H1 (cell line): ENCODE measurements around the gene OASL. TPM values are rescaled to one million over a fixed set of nuclear protein-coding genes. Genes with fewer than 3 reads are reported as not detected.

Experiments used
- CTCF ChIA-PET: fragments of 300-600 bp; sonication (Branson Sonifier 250); formaldehyde crosslinking; loops from one replicate; lab custom pipeline; 2021; ENCODE audit not compliant: partially characterized antibody; lab: Charles Lee
- POLR2A ChIA-PET: fragments of 300-600 bp; sonication (Branson Sonifier 250); formaldehyde crosslinking; loops from one replicate; lab custom pipeline; 2021; ENCODE audit warnings: inconsistent platforms; ENCODE audit not compliant: partially characterized antibody; lab: Charles Lee
- DNase-seq, 2 experiments: peaks; one replicate each; pipeline versions ENCODE4 v3.0.0 to v3.0.0-alpha.2; 2010 to 2022; ENCODE audit warnings: low spot score in 2 of 2, low read depth in 1 of 2, mixed read lengths in 1 of 2
- FAIRE-seq: peaks from 2 replicates; lab custom pipeline; 2011; peaks lifted over from hg19 to GRCh38; lab: Jason Lieb, UNC
- H2AFZ ChIP-seq: 2 replicates; pipeline ENCODE4 v1.8.1; 2012; ENCODE audit warnings: low read length, inconsistent platforms
- H2AK5ac ChIP-seq: 2 replicates; pipeline ENCODE4 v1.6.1; 2013; ENCODE audit warnings: low read depth, low read length
- H2BK120ac ChIP-seq: replicated peaks from 2 replicates; pipeline ENCODE3; 2013; ENCODE audit warnings: low read depth, low read length, inconsistent platforms
- H2BK12ac ChIP-seq: 2 replicates; pipeline ENCODE4 v1.6.1; 2013; ENCODE audit warnings: low read depth, low read length
- H2BK15ac ChIP-seq: 2 replicates; pipeline ENCODE4 v1.6.1; 2013; ENCODE audit warnings: low read length
- H2BK20ac ChIP-seq: 2 replicates; pipeline ENCODE4 v1.6.1; 2013; ENCODE audit warnings: low read length
- H2BK5ac ChIP-seq: 2 replicates; pipeline ENCODE4 v1.6.1; 2013; ENCODE audit warnings: low read depth, low read length
- H3K14ac ChIP-seq: 2 replicates; pipeline ENCODE4 v1.6.1; 2013; ENCODE audit warnings: inconsistent platforms; ENCODE audit not compliant: insufficient read length
- H3K18ac ChIP-seq: 2 replicates; pipeline ENCODE4 v1.6.1; 2013; ENCODE audit warnings: low read length; ENCODE audit errors: extremely low read depth
- H3K23ac ChIP-seq: 2 replicates; pipeline ENCODE4 v1.6.1; 2013; ENCODE audit warnings: inconsistent platforms; ENCODE audit not compliant: insufficient read length
- H3K23me2 ChIP-seq: 2 replicates; pipeline ENCODE4 v1.6.1; 2013; ENCODE audit warnings: low read depth, low read length
- H3K27ac ChIP-seq: 2 replicates; pipeline ENCODE4 v1.6.1; 2011; ENCODE audit warnings: low read depth, low read length, inconsistent platforms
- H3K27me3 ChIP-seq, 4 experiments: replicated peaks in 1 of 4; 1 replicate in 1 of 4; 2 replicates in 3 of 4; pipeline versions ENCODE4 v1.6.1 to v1.8.1; 2011 to 2013; ENCODE audit warnings: low read length in 3 of 4, mild to moderate bottlenecking in 3 of 4, inconsistent platforms in 2 of 4, mixed read lengths in 2 of 4, moderate library complexity in 1 of 4; ENCODE audit not compliant: control insufficient read depth in 3 of 4, insufficient read depth in 3 of 4; ENCODE audit errors: extremely low read depth in 1 of 4
- H3K36me3 ChIP-seq, 4 experiments: 2 replicates each; pipeline versions ENCODE4 v1.6.1 to v1.8.1; 2011 to 2013; ENCODE audit warnings: mild to moderate bottlenecking in 4 of 4, low read length in 3 of 4, moderate library complexity in 2 of 4, control low read depth in 1 of 4, inconsistent platforms in 1 of 4; ENCODE audit not compliant: insufficient read depth in 4 of 4, control insufficient read depth in 2 of 4
- H3K4ac ChIP-seq: replicated peaks from 2 replicates; pipeline ENCODE3; 2013; ENCODE audit warnings: low read length, low read depth, mixed read lengths, inconsistent platforms; ENCODE audit not compliant: insufficient read length
- H3K4me1 ChIP-seq, 4 experiments: replicated peaks in 1 of 4; 1 replicate in 1 of 4; 2 replicates in 3 of 4; pipeline versions ENCODE4 v1.6.1 to v1.8.1; 2011 to 2013; ENCODE audit warnings: low read length in 3 of 4, inconsistent platforms in 2 of 4, mixed read lengths in 1 of 4; ENCODE audit not compliant: insufficient read depth in 4 of 4, control insufficient read depth in 3 of 4
- H3K4me2 ChIP-seq, 2 experiments: 2 replicates each; pipeline versions ENCODE4 v1.6.1 to v1.8.1; 2011 to 2013; ENCODE audit warnings: low read depth in 2 of 2, low read length in 2 of 2, control low read depth in 1 of 2, inconsistent platforms in 1 of 2, mild to moderate bottlenecking in 1 of 2; ENCODE audit not compliant: insufficient read depth in 1 of 2
- H3K4me3 ChIP-seq, 4 experiments: fragments of 200-600, 300-600 bp in 1 of 4; sonication (generic), shearing (Covaris generic), sonication (Bioruptor Twin) in 1 of 4; 2 replicates each; pipeline versions ENCODE4 v1.5.1 to v1.8.1; 2011 to 2016; ENCODE audit warnings: low read length in 4 of 4, low read depth in 3 of 4, control low read depth in 2 of 4, inconsistent platforms in 2 of 4, mild to moderate bottlenecking in 2 of 4, mixed read lengths in 1 of 4, moderate library complexity in 1 of 4; ENCODE audit not compliant: insufficient read depth in 2 of 4; ENCODE audit errors: extremely low read depth in 1 of 4
- H3K56ac ChIP-seq: replicated peaks from 2 replicates; pipeline ENCODE3; 2013; ENCODE audit warnings: low read depth, mild to moderate bottlenecking, mixed read lengths, low read length, inconsistent platforms; ENCODE audit not compliant: insufficient read length
- H3K79me1 ChIP-seq: 2 replicates; pipeline ENCODE4 v1.6.1; 2013; ENCODE audit warnings: low read depth, low read length, control low read depth
- H3K79me2 ChIP-seq, 2 experiments: 2 replicates each; pipeline versions ENCODE4 v1.6.1 to v1.8.1; 2012 to 2013; ENCODE audit warnings: low read length in 2 of 2, mild to moderate bottlenecking in 2 of 2, inconsistent platforms in 1 of 2; ENCODE audit not compliant: insufficient read depth in 2 of 2, control insufficient read depth in 1 of 2
- H3K9ac ChIP-seq, 4 experiments: replicated peaks in 1 of 4; 1 replicate in 1 of 4; 2 replicates in 3 of 4; pipeline versions ENCODE4 v1.6.1 to v1.8.1; 2011 to 2013; ENCODE audit warnings: low read depth in 3 of 4, low read length in 3 of 4, control low read depth in 2 of 4, mild to moderate bottlenecking in 2 of 4, moderate library complexity in 2 of 4, inconsistent platforms in 1 of 4; ENCODE audit errors: extremely low read depth in 1 of 4
- H3K9me3 ChIP-seq, 2 experiments: 2 replicates each; pipeline versions ENCODE4 v1.6.1 to v1.8.1; 2012 to 2013; ENCODE audit warnings: mild to moderate bottlenecking in 2 of 2, moderate library complexity in 2 of 2, control low read depth in 1 of 2, inconsistent platforms in 1 of 2, low read depth in 1 of 2, low read length in 1 of 2, mixed read lengths in 1 of 2; ENCODE audit not compliant: insufficient read depth in 2 of 2
- H4K20me1 ChIP-seq, 2 experiments: replicated peaks in 1 of 2; 2 replicates each; pipeline versions ENCODE3 to v1.8.1; 2011 to 2013; ENCODE audit warnings: inconsistent platforms in 2 of 2, low read length in 2 of 2, mild to moderate bottlenecking in 1 of 2; ENCODE audit not compliant: insufficient read depth in 2 of 2, control insufficient read depth in 1 of 2
- H4K5ac ChIP-seq: 2 replicates; pipeline ENCODE4 v1.6.1; 2013; ENCODE audit warnings: low read length, low read depth, mixed read lengths, inconsistent platforms; ENCODE audit not compliant: insufficient read length
- H4K8ac ChIP-seq: 2 replicates; pipeline ENCODE4 v1.8.0; 2013; ENCODE audit warnings: mild to moderate bottlenecking, moderate library complexity, low read length, inconsistent platforms; ENCODE audit not compliant: insufficient read depth; ENCODE audit errors: extremely low read depth
- H4K91ac ChIP-seq: replicated peaks from 2 replicates; pipeline ENCODE3; 2013; ENCODE audit warnings: low read length, mixed read lengths, inconsistent platforms; ENCODE audit not compliant: insufficient read length
- JUN ChIP-seq: IDR thresholded peaks from 2 replicates; pipeline ENCODE4 v1.6.1; 2011; ENCODE audit warnings: low read depth, mild to moderate bottlenecking, improper control_type of control experiment, low read length
- POLR2AphosphoS5 ChIP-seq: IDR thresholded peaks from 2 replicates; pipeline ENCODE4 v1.6.1; 2011; ENCODE audit warnings: low read depth, low read length
- WGBS, 2 experiments: shearing (Covaris generic) in 1 of 2; methylation state at CpG; one replicate each; pipeline versions ENCODE4 v1.1.6 to v1.1.7; 2013 to 2015; ENCODE audit warnings: low lambda C conversion rate in 2 of 2, mixed read lengths in 2 of 2, inconsistent platforms in 1 of 2, low coverage in 1 of 2, missing lambda C conversion rate in 1 of 2; ENCODE audit not compliant: insufficient replicate concordance in 2 of 2, insufficient coverage in 1 of 2, insufficient read length in 1 of 2; ENCODE audit errors: extremely low coverage in 1 of 2, missing lambda C conversion rate in 1 of 2; 5-methylcytosine and 5-hydroxymethylcytosine counted together
- polyA plus RNA-seq, 7 experiments: library from polyadenylated mRNA; depleted of rRNA in 3 of 7; stranded (reverse) in 5 of 7; unstranded in 2 of 7; fragments of >200 nt in 5 of 7; fragments of 200-250 nt in 2 of 7; gene quantifications; 1 replicate in 5 of 7; 2 replicates in 1 of 7; 4 replicates in 1 of 7; pipeline versions ENCODE4 v1.2.1 to v1.2.3, GENCODE V29; 2011 to 2013; ENCODE audit warnings: missing spikeins in 2 of 7, mixed read lengths in 2 of 7
- total RNA-seq: library from RNA; stranded (reverse); fragmentation: NEBNext Ultra II Directional; extraction: Animal tissue kit (Norgen Biotek cat#: 25700); gene quantifications from 2 replicates; pipeline ENCODE4 v1.2.1, GENCODE V29; 2021

OASL gene
- total and polyA plus RNA-seq, 2 of the 8 experiments (the other 6 are each of a cell fraction or from before 2014, with no cell fraction given): not detected

DNA sequence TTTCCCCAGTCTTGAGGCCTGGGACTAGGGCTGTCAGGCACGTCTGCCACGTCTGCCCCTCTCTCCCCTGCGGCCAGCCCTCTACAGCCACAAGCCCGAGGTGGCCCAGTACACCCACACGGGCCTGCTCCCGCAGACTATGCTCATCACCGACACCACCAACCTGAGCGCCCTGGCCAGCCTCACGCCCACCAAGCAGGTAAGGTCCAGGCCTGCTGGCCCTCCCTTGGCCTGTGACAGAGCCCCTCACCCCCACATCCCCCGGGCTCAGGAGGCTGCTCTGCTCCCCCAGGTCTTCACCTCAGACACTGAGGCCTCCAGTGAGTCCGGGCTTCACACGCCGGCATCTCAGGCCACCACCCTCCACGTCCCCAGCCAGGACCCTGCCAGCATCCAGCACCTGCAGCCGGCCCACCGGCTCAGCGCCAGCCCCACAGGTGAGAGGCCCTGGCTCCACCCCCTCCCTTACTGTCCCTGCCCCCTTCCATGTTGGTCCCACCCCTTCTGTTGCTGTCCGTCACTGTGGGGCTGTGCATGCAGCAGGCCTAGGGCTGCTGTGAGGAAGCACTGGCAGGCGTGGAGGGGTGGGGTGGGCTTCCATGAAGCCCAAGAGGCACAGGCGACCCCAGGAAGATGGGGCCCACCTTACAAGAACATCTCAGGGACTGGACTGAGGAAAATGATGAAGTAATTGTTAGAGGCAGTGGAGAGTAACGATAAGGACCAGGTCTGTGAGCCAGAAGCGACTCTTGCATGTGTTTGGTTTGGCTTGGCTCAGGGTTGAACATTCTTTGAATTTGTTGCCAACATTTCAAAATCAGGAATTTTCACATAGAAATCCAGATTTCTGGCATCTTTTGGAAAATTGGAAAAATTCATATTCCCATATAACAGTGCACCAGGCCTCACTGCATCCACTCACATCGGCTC lies 39.6 kb downstream of the OASL start:
- FAIRE-seq: no peak
- H3K27ac ChIP-seq: no peak overlapping the region
- H2BK5ac ChIP-seq: 0 out of 2 replicates have a peak overlapping the region, but pooled peaks have one; percentile 16
- peak overlapping the region in 2 of 4 experiments; percentile 4 to 13; a peak in 3 of 7 replicates for H3K9ac ChIP-seq
- no peaks in the 10 kb centered on the region for H3K27me3 ChIP-seq
- peaks cover 2 to 6% (median 3%) of the 10 kb centered on the region in 4 experiments; a peak in 6 of 7 replicates for H3K4me1 ChIP-seq
- no peak overlapping the region; the same call in none of the 2 replicates for H3K18ac ChIP-seq
- peak overlapping the region; percentile 73; the same call in 1 of the 2 replicates for H4K8ac ChIP-seq
- TF ChIP-seq POLR2AphosphoS5 (peak; percentile 67; the same call in 1 of the 2 replicates), JUN (no peak)
- no peak overlapping the region for H2BK15ac ChIP-seq
- peak; percentile 38 to 81 for DNase-seq
- H2BK120ac ChIP-seq: no peak overlapping the region
- peaks cover 0 to 5% of the 10 kb centered on the region in 2 experiments for H4K20me1 ChIP-seq
- H2BK12ac ChIP-seq: no peak overlapping the region
- peak overlapping the region in 1 of 4 experiments; percentile 44; a peak in 2 of 8 replicates for H3K4me3 ChIP-seq
- H3K79me2 ChIP-seq: no peaks in the 10 kb centered on the region
- no peaks in the 10 kb centered on the region for H3K9me3 ChIP-seq
- H3K56ac ChIP-seq: no peak overlapping the region
- peak overlapping the region; percentile 61 for H4K91ac ChIP-seq
- no peak overlapping the region for H4K5ac ChIP-seq
- CTCF ChIA-PET: interaction anchor here (1.0 to 1.7 kb wide), 2 partner anchors 10 kb away, joined by 3 to 9 read pairs; no protein-coding TSS in a partner anchor
- H2BK20ac ChIP-seq: no peak overlapping the region
- H3K36me3 ChIP-seq: peaks cover 6 to 18% (median 10%) of the 10 kb centered on the region in 4 experiments; a peak in 6 of 8 replicates
- H3K23me2 ChIP-seq: peaks cover 14% of the 10 kb centered on the region; the same call in 1 of the 2 replicates
- 53% methylated on average over 16 of the region's 23 CpGs; no CpG with 5 or more reads in 1 of the 2 experiments for WGBS, 2 experiments
- no peak overlapping the region for H2AFZ ChIP-seq
- POLR2A ChIA-PET: interaction anchor here (0.7 to 1.3 kb wide), 3 partner anchors 10 to 271 kb away, joined by 3 to 7 read pairs (median 5); no protein-coding TSS in a partner anchor
- no peak overlapping the region for H3K23ac ChIP-seq
- no peak overlapping the region for H3K14ac ChIP-seq
- H2AK5ac ChIP-seq: no peak overlapping the region
- H3K79me1 ChIP-seq: no peaks in the 10 kb centered on the region
- H3K4ac ChIP-seq: peak overlapping the region; percentile 62
- H3K4me2 ChIP-seq: peak overlapping the region; percentile 34 to 64; a peak in 3 of 4 replicates
